Testis (tissue), 3 donors: Measurements from ENCODE around the gene ERC2. TPM values are rescaled to one million over a fixed set of nuclear protein-coding genes. Genes with fewer than 3 reads are reported as not detected.

Experiments used
- DNase-seq: peaks from one replicate; pipeline ENCODE4 v3.0.0-alpha.2; 2019
- H3K27ac ChIP-seq, 2 donors: fragments of 200-600 bp; sonication (generic); one replicate each; pipeline ENCODE4 v1.5.1; 2019
- H3K27me3 ChIP-seq: fragments of 200-600 bp; sonication (generic); one replicate; pipeline ENCODE4 v1.5.1; 2019
- H3K36me3 ChIP-seq: fragments of 200-600 bp; sonication (generic); one replicate; pipeline ENCODE4 v1.5.1; 2017; ENCODE audit warnings: low read depth; ENCODE audit errors: missing control alignments
- H3K4me1 ChIP-seq: fragments of 200-600 bp; sonication (generic); one replicate; pipeline ENCODE4 v1.5.1; 2019
- H3K4me3 ChIP-seq, 2 donors: fragments of 200-600 bp; sonication (generic); one replicate each; pipeline ENCODE4 v1.5.1; 2017 to 2019
- H3K9me3 ChIP-seq: fragments of 200-600 bp; sonication (generic); one replicate; pipeline ENCODE4 v1.5.1; 2017
- POLR2A ChIP-seq: fragments of 450-650 bp; IDR thresholded peaks from one replicate; pipeline ENCODE4 v1.6.1; 2017; ENCODE audit warnings: antibody characterized with exemption, mild to moderate bottlenecking, moderate library complexity
- WGBS, 2 donors: methylation state at CpG; one replicate each; pipeline ENCODE4 v1.1.5; 2018; 5-methylcytosine and 5-hydroxymethylcytosine counted together
- intact Hi-C: fragments of 100-400 bp; cut with DNase I; formaldehyde crosslinking; loops from one replicate; pipeline ENCODE4 v1.15.1; 2023; ENCODE audit warnings: low total_unique reads
- polyA plus RNA-seq: library from polyadenylated mRNA; stranded (reverse); fragments of 350-450 nt; fragmentation: Illumina TruSeq; extraction: RNeasy Lipid Tissue Mini Kit (QIAGEN cat#74804); gene quantifications from one replicate; pipeline ENCODE4 v1.2.3, GENCODE V29; 2014; ENCODE audit warnings: low read depth, low replicate concordance; ENCODE audit not compliant: insufficient read depth
- total RNA-seq, 2 donors: library from RNA; depleted of rRNA; stranded (reverse); fragments of >200 nt; gene quantifications; one replicate each; pipeline ENCODE4 v1.2.3, GENCODE V29; 2016
- TF ChIP-seq, protein P1 (sequence below), 3 experiments: fragments of 450-650 bp in 2 of 3; fragments of 200-600 bp in 1 of 3; sonication (generic) in 1 of 3; IDR thresholded peaks; one replicate each; pipeline ENCODE4 v1.5.1; 2016 to 2019; ENCODE audit warnings: antibody characterized with exemption in 3 of 3, mild to moderate bottlenecking in 2 of 3, moderate library complexity in 1 of 3

The ERC2 gene
- total and polyA plus RNA-seq, 3 donors from 2014 or later: 1.9 to 6.1 (median 5.9) TPM

DNA sequence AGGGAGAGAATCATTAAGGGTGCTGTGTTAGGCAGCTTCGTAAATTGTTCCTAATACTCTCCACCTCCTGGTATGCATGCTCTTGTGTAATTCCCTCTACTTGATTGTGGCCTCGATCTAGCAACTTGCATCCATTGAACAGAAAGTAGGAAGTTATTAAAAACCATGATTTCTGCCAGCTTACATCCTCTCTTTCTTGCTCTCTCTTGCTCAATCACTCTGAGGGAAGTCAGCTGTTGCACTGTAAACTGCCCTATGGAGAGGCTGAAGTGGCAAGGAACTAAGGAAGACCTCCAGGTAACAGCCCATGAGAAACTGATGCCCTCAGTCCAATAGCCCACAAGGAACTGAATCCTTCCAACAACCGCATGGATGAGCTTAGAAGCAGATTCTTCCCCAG lies 92.6 kb downstream of the ERC2 start:
- no peak for DNase-seq
- H3K27ac ChIP-seq: no peak overlapping the region
- WGBS, 2 donors: 88 to 92% methylated on average over 3 of the region's 3 CpGs
- no peaks in the 10 kb centered on the region for H3K27me3 ChIP-seq
- no peak overlapping the region for H3K4me3 ChIP-seq
- no peak for TF ChIP-seq POLR2A
- TF ChIP-seq, protein P1, sequence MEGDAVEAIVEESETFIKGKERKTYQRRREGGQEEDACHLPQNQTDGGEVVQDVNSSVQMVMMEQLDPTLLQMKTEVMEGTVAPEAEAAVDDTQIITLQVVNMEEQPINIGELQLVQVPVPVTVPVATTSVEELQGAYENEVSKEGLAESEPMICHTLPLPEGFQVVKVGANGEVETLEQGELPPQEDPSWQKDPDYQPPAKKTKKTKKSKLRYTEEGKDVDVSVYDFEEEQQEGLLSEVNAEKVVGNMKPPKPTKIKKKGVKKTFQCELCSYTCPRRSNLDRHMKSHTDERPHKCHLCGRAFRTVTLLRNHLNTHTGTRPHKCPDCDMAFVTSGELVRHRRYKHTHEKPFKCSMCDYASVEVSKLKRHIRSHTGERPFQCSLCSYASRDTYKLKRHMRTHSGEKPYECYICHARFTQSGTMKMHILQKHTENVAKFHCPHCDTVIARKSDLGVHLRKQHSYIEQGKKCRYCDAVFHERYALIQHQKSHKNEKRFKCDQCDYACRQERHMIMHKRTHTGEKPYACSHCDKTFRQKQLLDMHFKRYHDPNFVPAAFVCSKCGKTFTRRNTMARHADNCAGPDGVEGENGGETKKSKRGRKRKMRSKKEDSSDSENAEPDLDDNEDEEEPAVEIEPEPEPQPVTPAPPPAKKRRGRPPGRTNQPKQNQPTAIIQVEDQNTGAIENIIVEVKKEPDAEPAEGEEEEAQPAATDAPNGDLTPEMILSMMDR (IDR thresholded peaks at IDR 0.05): no peak
- no peaks in the 10 kb centered on the region for H3K36me3 ChIP-seq
- H3K9me3 ChIP-seq: no peaks in the 10 kb centered on the region
- intact Hi-C loops: no loop called here
- H3K4me1 ChIP-seq: no peaks in the 10 kb centered on the region

DNA sequence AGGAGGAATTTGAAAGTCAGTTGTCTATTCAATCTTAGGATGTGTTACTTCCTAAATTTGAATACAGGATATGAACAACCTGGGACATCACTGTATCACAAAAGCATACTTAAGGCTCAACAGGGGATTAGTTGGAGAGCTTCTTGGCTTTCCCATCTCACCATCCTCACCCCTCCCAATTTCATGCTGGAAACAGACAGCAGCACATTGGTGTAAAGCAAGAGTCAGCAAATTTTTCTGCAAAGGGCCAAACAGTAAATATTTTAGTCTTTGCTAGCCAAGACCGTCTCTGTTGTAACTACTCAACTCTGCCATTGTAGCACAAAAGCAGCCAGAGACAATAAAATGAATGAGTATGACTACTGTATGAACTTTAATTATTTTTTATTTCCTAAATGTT lies 94.9 kb downstream of the ERC2 start:
- Histone ChIP-seq H3K27me3 (no peaks in the 10 kb centered on the region), H3K4me1 (no peaks in the 10 kb centered on the region), H3K9me3 (no peaks in the 10 kb centered on the region), H3K27ac (no peak overlapping the region), H3K4me3 (no peak overlapping the region), H3K36me3 (no peaks in the 10 kb centered on the region)
- 73 to 87% methylated on average over 1 of the region's 1 CpG for WGBS, 2 donors
- no peak for DNase-seq
- no peak for TF ChIP-seq POLR2A
- TF ChIP-seq, protein P1 (IDR thresholded peaks at IDR 0.05): no peak
- intact Hi-C loops: no loop called here

DNA sequence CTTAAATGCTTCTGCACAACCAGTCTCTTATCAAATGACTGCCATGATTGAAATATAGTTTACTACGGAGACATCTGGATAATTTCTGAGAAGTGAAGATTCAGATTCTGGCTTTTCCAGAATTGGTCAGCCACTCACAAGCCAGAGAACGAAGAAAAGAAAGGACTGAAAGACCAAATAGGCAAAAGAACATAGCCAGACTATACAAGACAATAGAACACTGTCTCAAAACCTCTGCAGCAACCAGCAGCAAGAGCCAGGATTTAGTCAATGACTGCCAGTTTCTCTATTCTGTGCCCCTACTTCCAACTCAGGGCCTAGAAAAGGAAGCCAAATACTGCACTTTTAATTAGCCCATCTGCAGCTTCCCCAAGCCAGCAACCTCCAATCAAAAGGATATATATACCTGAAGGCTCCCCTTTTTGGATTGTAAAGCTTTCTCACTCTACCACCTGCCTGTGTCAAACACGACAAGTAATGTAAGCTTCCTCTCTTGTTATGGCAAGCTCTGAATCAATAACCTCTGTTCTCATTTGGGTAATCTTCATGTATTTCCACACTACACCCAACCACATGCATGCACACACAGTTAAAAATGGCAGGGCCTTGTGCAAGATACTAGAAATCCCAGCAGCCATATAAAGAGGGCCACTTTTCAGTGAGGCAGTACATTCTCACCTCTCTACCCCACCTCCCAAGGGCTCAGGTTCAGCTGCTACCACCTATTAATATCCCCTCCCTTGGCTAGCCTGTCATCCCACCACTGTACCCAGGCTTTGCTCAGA lies 97.1 kb downstream of the ERC2 start:
- Histone ChIP-seq H3K4me3 (no peak overlapping the region), H3K9me3 (no peaks in the 10 kb centered on the region), H3K36me3 (no peaks in the 10 kb centered on the region), H3K27me3 (no peaks in the 10 kb centered on the region), H3K4me1 (no peaks in the 10 kb centered on the region), H3K27ac (no peak overlapping the region)
- intact Hi-C loops: no loop called here
- no peak for DNase-seq
- TF ChIP-seq POLR2A: no peak
- TF ChIP-seq, protein P1 (IDR thresholded peaks at IDR 0.05): no peak
- 74 to 80% methylated on average over 3 of the region's 3 CpGs for WGBS, 2 donors

DNA sequence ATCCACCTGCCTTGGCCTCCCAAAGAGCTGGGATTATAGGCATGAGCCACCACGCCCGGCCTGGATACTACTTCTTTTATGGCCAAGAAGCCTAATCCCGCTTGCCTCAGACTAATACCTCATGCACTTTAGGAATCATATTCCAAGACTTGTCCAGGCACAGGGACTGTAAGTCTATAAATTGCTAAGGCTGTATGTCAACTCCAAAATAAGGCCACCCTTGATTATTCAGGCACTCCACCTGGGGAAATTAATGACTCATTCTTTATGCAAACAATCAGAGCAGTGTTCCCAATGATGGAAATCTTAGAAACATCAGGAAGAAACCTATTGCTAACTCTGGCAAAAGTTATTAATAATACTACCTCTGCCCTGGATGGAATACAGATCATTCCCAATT lies 98.4 kb downstream of the ERC2 start:
- TF ChIP-seq, protein P1 (IDR thresholded peaks at IDR 0.05): no peak
- TF ChIP-seq POLR2A: no peak
- intact Hi-C loops: no loop called here
- H3K4me3 ChIP-seq: no peak overlapping the region
- H3K9me3 ChIP-seq: no peaks in the 10 kb centered on the region
- DNase-seq: no peak
- H3K4me1 ChIP-seq: no peaks in the 10 kb centered on the region
- WGBS, 2 donors: 89 to 97% methylated on average over 3 of the region's 3 CpGs
- no peaks in the 10 kb centered on the region for H3K27me3 ChIP-seq
- H3K27ac ChIP-seq: no peak overlapping the region
- H3K36me3 ChIP-seq: no peaks in the 10 kb centered on the region

DNA sequence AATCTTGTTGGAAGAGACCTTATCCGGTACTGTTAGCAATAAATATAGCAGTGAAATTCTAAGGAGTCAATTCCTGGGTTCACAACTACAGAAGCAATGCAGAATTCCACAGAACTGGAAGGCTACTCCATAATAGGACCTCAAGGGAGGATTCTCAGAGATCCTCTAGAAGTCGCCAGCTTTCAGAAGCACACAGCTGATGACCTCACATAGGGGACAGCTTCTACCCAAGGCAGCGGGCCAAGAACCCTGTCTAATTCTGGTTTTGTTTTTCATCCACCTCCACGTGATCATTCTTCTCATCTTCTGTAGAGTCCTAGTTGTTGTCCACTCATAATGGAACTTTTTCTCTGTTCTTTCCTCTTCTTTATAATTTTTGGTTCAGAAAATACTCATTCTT lies 99.4 kb downstream of the ERC2 start:
- H3K4me1 ChIP-seq: no peaks in the 10 kb centered on the region
- no peaks in the 10 kb centered on the region for H3K27me3 ChIP-seq
- 47 to 57% methylated on average over 4 of the region's 4 CpGs for whole genome bisulfite sequencing, 2 donors
- H3K36me3 ChIP-seq: no peaks in the 10 kb centered on the region
- no peak overlapping the region for H3K4me3 ChIP-seq
- no peak for DNase-seq
- H3K9me3 ChIP-seq: no peaks in the 10 kb centered on the region
- H3K27ac ChIP-seq: no peak overlapping the region
- TF ChIP-seq POLR2A: no peak
- TF ChIP-seq, protein P1 (IDR thresholded peaks at IDR 0.05): no peak
- intact Hi-C loops: no loop called here
